Smooth muscle cell (in vitro differentiated cells): ENCODE data around the gene HMGB3. TPM values are rescaled to one million over a fixed set of nuclear protein-coding genes. Genes with fewer than 3 reads are reported as not detected.

Experiments
- DNase-seq: peaks from one replicate; lab custom pipeline; 2025; ENCODE audit not compliant: unreplicated experiment; lab: John Stamatoyannopoulos, UW
- H2AFZ ChIP-seq: fragments of 200-600 bp; sonication (generic); 2 replicates; pipeline ENCODE4 v1.6.0; 2016; ENCODE audit warnings: antibody characterized with exemption, low read depth, mild to moderate bottlenecking
- H3F3A ChIP-seq: fragments of 200-600 bp; sonication (generic); 2 replicates; pipeline ENCODE4 v1.6.0; 2017; ENCODE audit warnings: antibody characterized with exemption, low read depth
- H3K27ac ChIP-seq: fragments of 200-600 bp; sonication (generic); 2 replicates; pipeline ENCODE4 v1.5.1; 2016; ENCODE audit warnings: low read depth, mild to moderate bottlenecking
- H3K27me3 ChIP-seq: fragments of 200-600 bp; sonication (generic); 2 replicates; pipeline ENCODE4 v1.6.1; 2016; ENCODE audit warnings: low read depth, mild to moderate bottlenecking
- H3K36me3 ChIP-seq: fragments of 200-600 bp; sonication (generic); 2 replicates; pipeline ENCODE4 v1.5.1; 2016; ENCODE audit warnings: low read depth
- H3K4me1 ChIP-seq: fragments of 200-600 bp; sonication (generic); 2 replicates; pipeline ENCODE4 v1.5.1; 2016; ENCODE audit warnings: low read depth
- H3K4me2 ChIP-seq: fragments of 200-600 bp; sonication (generic); 2 replicates; pipeline ENCODE4 v1.6.0; 2016; ENCODE audit warnings: mild to moderate bottlenecking
- H3K4me3 ChIP-seq: fragments of 200-600 bp; sonication (generic); 2 replicates; pipeline ENCODE4 v1.5.1; 2016; ENCODE audit warnings: mild to moderate bottlenecking
- H3K79me2 ChIP-seq: fragments of 200-600 bp; sonication (generic); 2 replicates; pipeline ENCODE4 v1.6.0; 2016; ENCODE audit warnings: low read depth, mild to moderate bottlenecking
- H3K9ac ChIP-seq: fragments of 200-600 bp; sonication (generic); 2 replicates; pipeline ENCODE4 v1.6.0; 2016; ENCODE audit warnings: low read depth
- H3K9me3 ChIP-seq: fragments of 200-600 bp; sonication (generic); replicated peaks from 2 replicates; pipeline ENCODE4 v1.5.1; 2016; ENCODE audit warnings: low read depth
- H4K20me1 ChIP-seq: fragments of 200-600 bp; sonication (generic); 2 replicates; pipeline ENCODE4 v1.6.0; 2016; ENCODE audit warnings: low read depth
- WGBS: methylation state at CpG from one replicate; pipeline ENCODE4 v1.1.7; 2016; ENCODE audit warnings: low lambda C conversion rate; 5-methylcytosine and 5-hydroxymethylcytosine counted together
- polyA plus RNA-seq: library from polyadenylated mRNA; unstranded; fragments of >200 nt; fragmentation: Nextera tagmentation; extraction: Ambion mirVana; gene quantifications from 2 replicates; pipeline ENCODE4 v1.2.1, GENCODE V29; 2016
- total RNA-seq: library from RNA; depleted of rRNA; stranded (reverse); fragments of >200 nt; gene quantifications from 2 replicates; pipeline ENCODE4 v1.2.3, GENCODE V29; 2014
- TF ChIP-seq, protein P1 (sequence below): fragments of 200-600 bp; sonication (generic); IDR thresholded peaks from 2 replicates; pipeline ENCODE4 v1.5.1; 2017; ENCODE audit warnings: borderline replicate concordance, mild to moderate bottlenecking, antibody characterized with exemption; ENCODE audit not compliant: insufficient read depth, poor library complexity, severe bottlenecking

The HMGB3 gene
- total and polyA plus RNA-seq, 2 experiments from 2014 or later = 25.4 to 68.2 TPM

DNA sequence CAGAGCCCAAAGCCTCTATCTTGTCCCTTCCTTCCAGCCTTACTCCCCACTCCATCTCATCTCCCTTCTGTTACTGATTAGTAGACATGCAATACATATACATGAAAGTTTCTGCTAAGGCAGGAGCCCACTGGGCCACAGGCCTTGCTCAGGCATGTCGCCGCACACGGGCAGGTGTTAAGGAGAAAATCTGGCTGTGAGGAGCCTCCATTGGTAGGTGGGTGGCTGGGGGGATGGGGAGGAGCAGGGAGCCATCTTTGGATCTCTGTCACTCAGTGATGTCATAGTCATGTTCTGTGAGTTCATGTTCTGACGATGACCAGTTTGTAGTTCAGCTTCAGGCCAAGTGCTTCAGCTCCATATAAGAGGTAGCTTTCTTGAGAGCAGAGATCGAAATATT, 2.9 kb upstream of the HMGB3 start:
- Histone ChIP-seq H3K79me2 (peaks cover 3% of the 10 kb centered on the region), H3F3A (no peaks in the 10 kb centered on the region), H3K4me2 (no peak overlapping the region), H3K36me3 (no peaks in the 10 kb centered on the region), H3K27ac (no peak overlapping the region), H2AFZ (no peak overlapping the region), H3K9me3 (no peaks in the 10 kb centered on the region), H3K4me3 (no peak overlapping the region), H3K4me1 (no peaks in the 10 kb centered on the region), H3K27me3 (no peaks in the 10 kb centered on the region), H4K20me1 (peaks cover 3% of the 10 kb centered on the region), H3K9ac (no peak overlapping the region)
- 96% methylated on average over 5 of the region's 5 CpGs for WGBS
- TF ChIP-seq, protein P1, sequence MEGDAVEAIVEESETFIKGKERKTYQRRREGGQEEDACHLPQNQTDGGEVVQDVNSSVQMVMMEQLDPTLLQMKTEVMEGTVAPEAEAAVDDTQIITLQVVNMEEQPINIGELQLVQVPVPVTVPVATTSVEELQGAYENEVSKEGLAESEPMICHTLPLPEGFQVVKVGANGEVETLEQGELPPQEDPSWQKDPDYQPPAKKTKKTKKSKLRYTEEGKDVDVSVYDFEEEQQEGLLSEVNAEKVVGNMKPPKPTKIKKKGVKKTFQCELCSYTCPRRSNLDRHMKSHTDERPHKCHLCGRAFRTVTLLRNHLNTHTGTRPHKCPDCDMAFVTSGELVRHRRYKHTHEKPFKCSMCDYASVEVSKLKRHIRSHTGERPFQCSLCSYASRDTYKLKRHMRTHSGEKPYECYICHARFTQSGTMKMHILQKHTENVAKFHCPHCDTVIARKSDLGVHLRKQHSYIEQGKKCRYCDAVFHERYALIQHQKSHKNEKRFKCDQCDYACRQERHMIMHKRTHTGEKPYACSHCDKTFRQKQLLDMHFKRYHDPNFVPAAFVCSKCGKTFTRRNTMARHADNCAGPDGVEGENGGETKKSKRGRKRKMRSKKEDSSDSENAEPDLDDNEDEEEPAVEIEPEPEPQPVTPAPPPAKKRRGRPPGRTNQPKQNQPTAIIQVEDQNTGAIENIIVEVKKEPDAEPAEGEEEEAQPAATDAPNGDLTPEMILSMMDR = no peak
- no peak for DNase-seq

DNA sequence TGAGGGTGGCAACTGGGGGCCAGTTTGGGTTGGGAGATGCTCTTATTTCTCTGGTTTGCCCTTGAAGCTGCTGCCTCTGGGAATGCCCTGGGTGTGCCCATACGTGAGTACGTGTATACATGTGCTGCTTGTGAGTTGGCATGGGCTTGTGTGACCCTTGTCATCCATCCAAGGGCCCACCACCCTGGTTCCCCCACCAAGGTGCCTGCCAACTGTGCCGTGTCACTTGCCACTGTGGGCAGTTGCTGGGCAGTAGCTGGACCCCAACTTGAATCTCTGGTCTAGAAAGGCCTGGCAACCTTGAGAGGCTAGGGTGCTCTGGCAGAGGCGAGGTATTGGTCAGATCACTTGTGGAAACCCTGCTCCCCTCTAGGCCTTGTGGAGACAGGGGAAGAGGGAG, 2.4 kb upstream of the HMGB3 start:
- TF ChIP-seq, protein P1 = no peak
- H3K27ac ChIP-seq = no peak overlapping the region
- 60% methylated on average over 4 of the region's 4 CpGs for WGBS
- no peak overlapping the region for H3K4me2 ChIP-seq
- peaks cover 3% of the 10 kb centered on the region for H3K79me2 ChIP-seq
- no peak overlapping the region for H3K9ac ChIP-seq
- peaks cover 7% of the 10 kb centered on the region for H4K20me1 ChIP-seq
- no peaks in the 10 kb centered on the region for H3K36me3 ChIP-seq
- H3K9me3 ChIP-seq = no peaks in the 10 kb centered on the region
- DNase-seq = no peak
- no peak overlapping the region for H3K4me3 ChIP-seq
- no peaks in the 10 kb centered on the region for H3F3A ChIP-seq
- H2AFZ ChIP-seq = no peak overlapping the region
- no peaks in the 10 kb centered on the region for H3K4me1 ChIP-seq
- H3K27me3 ChIP-seq = no peaks in the 10 kb centered on the region

DNA sequence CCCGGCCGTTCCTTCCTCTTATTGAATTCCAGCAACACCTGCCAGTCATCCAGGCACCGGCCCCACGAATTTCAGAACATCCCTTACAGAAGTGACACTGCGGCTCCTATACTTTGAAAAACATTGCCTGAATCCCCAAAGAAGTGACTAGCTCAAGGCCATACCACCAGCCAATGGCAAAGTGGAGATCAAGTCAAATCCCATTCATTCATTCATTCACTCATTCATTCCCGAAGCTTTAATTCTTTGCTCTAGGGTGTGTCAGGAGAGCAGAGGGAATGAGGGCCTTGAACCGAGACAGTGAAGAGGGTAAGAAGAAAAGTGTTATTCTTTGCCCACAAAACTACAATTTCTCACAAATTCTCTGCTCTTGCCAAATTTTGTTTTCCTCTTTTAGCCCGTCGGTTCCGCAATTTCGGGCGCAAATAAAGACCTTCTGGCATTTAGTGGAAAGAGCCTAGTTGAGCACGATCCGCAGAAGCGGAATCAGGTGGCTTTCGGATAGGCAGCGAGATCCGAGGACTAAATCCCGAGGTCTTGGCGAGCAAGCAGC, 824 bp upstream of the HMGB3 start:
- no peaks in the 10 kb centered on the region for H3K36me3 ChIP-seq
- H3K27ac ChIP-seq = no peak overlapping the region
- H2AFZ ChIP-seq = peak overlapping the region; percentile 90
- no peak for DNase-seq
- H4K20me1 ChIP-seq = peaks cover 7% of the 10 kb centered on the region
- no peaks in the 10 kb centered on the region for H3K4me1 ChIP-seq
- TF ChIP-seq, protein P1 = no peak
- no peaks in the 10 kb centered on the region for H3F3A ChIP-seq
- H3K27me3 ChIP-seq = no peaks in the 10 kb centered on the region
- H3K79me2 ChIP-seq = peaks cover 3% of the 10 kb centered on the region
- peak overlapping the region; percentile 66 for H3K9ac ChIP-seq
- H3K4me2 ChIP-seq = peak overlapping the region; percentile 89
- WGBS = 57% methylated on average over 20 of the region's 20 CpGs
- peak overlapping the region; percentile 75 for H3K4me3 ChIP-seq
- no peaks in the 10 kb centered on the region for H3K9me3 ChIP-seq

DNA sequence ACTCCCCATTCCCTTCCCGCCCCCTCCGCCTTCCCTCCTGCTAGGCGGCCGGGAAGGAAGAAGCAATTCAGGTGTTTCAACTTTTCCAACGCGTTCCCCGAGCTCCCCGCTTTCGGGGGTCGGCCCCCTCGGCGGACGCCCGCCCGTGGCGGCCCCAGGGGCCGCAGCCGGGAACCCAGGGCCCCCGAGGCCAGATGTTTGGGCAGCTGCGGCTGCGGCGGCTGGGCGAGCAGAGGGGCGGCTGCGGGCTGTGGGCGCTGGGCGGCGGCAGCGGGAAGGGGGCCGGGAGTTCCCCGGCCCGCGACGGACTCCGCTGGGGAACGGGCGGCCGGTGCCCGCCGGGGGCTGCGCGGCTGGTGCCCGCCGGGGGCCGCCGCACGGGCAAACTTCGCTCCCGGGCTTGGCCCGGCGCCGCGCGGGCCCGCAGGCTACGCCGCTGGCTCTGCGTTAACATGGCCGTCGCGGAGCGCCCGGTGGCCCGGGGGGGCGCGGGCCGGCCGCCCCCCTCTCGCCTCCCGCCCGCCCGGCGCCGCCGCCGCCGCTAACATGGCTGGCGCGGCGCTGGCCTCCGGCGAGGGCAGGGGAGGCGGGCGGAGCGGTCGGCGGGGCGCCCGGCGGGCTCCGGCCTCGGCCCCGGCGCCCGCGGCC, 510 bp downstream of the HMGB3 start:
- Histone ChIP-seq H3F3A (no peaks in the 10 kb centered on the region), H2AFZ (no peak overlapping the region)
- peak; percentile 16 for DNase-seq

More for the DNA sequence above, 510 bp downstream of the HMGB3 start:
- Histone ChIP-seq H3K9me3 (no peaks in the 10 kb centered on the region), H4K20me1 (peaks cover 7% of the 10 kb centered on the region), H3K4me2 (peak overlapping the region; percentile 86), H3K4me1 (no peaks in the 10 kb centered on the region), H3K36me3 (no peaks in the 10 kb centered on the region), H3K4me3 (peak overlapping the region; percentile 75), H3K79me2 (peaks cover 3% of the 10 kb centered on the region), H3K27ac (peak overlapping the region; percentile 62), H3K9ac (peak overlapping the region; percentile 75), H3K27me3 (no peaks in the 10 kb centered on the region)
- TF ChIP-seq, protein P1 = no peak
- WGBS = 37% methylated on average over 52 of the region's 96 CpGs
